ENCODE data around the gene CNOT9.

DNA sequence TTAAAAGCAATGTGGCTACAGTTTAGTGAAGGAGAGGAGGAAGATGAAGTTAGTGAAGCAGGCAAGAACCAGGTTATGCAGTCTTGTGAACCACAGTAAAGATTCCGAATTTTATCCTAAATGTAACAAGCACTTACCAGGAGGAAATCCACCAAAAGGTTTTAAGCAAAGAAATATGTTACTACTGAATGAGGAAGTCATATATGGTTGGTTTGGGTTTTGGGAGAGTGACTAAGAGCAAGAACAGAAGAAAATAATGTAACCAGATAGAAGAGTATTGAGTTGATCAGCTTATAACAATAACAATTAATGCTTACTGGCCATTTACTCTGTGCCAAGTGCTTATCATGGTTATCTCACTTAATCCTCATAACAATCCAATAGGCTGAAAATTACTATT, 2.3 kb upstream of the CNOT9 start:
- TF ChIP-seq, protein P1, sequence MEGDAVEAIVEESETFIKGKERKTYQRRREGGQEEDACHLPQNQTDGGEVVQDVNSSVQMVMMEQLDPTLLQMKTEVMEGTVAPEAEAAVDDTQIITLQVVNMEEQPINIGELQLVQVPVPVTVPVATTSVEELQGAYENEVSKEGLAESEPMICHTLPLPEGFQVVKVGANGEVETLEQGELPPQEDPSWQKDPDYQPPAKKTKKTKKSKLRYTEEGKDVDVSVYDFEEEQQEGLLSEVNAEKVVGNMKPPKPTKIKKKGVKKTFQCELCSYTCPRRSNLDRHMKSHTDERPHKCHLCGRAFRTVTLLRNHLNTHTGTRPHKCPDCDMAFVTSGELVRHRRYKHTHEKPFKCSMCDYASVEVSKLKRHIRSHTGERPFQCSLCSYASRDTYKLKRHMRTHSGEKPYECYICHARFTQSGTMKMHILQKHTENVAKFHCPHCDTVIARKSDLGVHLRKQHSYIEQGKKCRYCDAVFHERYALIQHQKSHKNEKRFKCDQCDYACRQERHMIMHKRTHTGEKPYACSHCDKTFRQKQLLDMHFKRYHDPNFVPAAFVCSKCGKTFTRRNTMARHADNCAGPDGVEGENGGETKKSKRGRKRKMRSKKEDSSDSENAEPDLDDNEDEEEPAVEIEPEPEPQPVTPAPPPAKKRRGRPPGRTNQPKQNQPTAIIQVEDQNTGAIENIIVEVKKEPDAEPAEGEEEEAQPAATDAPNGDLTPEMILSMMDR (IDR thresholded peaks at IDR 0.05) = no peak
- TF ChIP-seq POLR2A (IDR thresholded peaks at IDR 0.05) = no peak

All from body of pancreas (tissue), 4 donors.